GM18508 (cell line): ENCODE data around the gene CCDC183.
"Not testable (repeated sequence)": the region's sequence is repeated elsewhere in the genome, so short reads cannot be mapped to it uniquely, and the experiment has no call there.

ENCODE experiments used
- ATAC-seq: cut with Tn5 transposase; IDR thresholded peaks from one replicate; pipeline ENCODE4 v1.9.1; 2021; ENCODE audit warnings: moderate number of reproducible peaks; ENCODE audit not compliant: insufficient read depth, unreplicated experiment

CCDC183 gene

DNA sequence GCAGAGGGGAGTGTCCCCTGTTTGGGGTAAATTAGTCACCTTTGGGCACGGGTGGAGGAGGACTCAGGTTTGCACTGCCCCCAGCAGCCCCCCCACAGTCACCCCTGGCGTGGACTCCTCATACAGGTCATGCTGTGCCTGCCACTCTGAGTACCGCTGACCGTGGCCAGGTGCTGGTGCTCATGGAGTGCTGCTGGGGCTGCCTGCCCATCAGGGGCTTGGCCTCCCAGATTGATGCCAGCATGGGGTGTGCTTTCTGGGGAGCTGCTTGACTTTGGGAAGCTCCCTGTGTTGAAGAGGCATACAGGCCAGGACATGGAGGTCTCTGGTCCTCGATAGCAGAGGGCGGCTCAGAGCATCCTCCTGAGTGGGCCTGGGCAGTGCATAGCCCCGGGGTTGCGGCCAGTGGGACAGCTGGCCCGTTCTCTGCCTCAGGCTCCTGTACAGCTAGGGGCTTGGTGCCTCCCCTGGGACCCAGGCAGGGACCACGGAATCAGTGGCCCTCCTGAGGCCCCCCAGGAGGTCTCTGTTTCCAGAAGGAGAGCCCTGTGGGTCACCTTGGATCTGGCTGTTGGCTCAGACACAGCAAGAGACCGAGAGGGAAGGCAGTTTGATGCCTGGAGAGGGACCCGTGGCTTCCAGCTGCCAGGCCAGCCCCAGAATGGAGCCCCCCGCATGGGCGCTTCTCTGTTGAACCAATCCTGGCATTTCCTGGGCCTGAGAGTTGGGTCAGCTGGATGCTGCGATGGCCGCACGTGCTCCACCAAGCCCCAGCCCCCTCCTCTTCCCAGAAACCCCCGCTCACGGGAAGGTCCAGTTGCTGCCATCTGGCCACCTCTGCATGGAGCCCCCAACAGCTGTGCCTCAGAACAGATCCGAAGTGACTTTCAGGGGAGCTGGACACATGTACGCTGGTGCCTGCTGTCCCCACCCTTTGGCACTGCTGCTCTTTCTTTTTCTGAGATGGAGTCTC lies 40.1 kb downstream of the CCDC183 start:
- ATAC-seq: no peak

DNA sequence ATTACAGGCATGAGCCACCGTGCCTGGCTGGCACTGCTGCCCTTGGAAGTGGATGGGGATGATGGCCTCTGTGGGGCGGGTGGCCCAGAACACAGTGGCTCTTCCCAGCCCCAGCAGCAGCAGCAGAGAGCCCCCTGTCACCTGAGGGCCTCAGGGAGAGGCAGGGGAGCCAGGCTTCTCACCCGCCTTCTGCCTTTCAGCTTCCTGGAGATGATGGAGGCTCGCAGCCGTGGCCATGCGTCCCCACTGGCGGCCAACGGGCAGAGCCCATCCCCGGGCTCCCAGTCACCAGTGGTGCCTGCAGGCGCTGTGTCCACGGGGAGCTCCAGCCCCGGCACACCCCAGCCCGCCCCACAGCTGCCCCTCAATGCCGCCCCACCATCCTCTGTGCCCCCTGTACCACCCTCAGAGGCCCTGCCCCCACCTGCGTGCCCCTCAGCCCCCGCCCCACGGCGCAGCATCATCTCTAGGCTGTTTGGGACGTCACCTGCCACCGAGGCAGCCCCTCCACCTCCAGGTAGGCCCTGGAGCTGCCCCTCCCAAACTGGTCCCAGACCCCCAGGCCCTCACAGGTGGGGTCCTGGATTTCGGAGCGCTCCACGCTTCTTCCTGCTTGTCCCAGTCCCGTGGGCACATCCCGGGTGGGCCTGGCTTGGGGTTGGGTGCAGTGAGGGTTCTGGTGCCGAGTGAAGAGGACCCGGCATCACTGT lies 41.2 kb downstream of the CCDC183 start:
- no peak for ATAC-seq

DNA sequence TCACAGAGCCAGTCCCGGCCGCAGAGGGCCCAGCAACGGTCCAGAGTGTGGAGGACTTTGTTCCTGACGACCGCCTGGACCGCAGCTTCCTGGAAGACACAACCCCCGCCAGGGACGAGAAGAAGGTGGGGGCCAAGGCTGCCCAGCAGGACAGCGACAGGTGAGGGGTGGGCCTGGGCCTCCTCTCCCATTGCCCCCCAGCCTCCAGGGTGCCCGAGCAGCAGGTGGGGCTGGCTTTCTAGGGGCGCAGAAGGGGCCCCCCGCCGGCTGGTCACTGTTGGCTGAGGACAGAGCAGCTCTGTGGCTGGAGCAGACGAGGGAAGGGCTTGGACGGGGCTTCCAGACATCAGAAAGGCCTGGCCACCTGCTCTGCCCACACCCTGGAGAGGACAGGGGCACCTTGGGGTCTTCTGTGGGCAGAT lies 41.7 kb downstream of the CCDC183 start:
- ATAC-seq: not testable (repeated sequence)

DNA sequence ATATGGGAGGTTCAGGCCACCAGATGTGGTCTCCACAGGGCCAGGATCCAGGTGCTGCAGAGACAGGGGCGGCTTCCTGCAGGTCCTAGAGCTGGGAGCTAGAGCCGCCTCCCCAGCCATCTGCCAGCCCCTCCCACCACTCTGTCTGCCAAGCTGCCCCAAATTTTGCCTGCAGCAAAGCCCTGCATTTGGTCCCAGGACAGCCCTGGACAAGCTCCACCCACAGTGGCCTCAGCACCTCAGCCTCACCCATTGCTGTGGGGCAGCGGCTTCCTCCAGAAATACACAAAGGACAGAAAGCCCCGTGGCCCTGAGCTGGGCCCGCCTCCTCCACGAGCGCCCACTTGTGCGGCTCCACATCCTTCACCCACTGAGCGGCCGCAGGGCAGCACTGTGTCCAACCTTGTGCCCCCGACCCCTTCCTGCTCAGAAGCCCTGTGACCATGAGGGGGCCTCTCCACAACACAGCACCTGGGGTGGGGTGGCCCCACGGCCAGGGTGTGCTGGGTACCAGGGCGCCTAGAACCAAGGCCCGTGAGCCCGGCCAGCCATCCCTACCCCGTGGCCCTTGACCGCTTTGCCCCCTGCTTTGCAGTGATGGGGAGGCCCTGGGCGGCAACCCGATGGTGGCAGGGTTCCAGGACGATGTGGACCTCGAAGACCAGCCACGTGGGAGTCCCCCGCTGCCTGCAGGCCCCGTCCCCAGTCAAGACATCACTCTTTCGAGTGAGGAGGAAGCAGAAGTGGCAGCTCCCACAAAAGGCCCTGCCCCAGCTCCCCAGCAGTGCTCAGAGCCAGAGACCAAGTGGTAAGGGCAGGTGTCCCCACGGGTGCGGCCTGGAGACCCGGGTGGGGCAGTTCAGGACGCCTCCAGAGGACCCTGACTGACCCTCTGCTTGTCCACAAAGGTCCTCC lies 42.4 kb downstream of the CCDC183 start:
- no peak for ATAC-seq

DNA sequence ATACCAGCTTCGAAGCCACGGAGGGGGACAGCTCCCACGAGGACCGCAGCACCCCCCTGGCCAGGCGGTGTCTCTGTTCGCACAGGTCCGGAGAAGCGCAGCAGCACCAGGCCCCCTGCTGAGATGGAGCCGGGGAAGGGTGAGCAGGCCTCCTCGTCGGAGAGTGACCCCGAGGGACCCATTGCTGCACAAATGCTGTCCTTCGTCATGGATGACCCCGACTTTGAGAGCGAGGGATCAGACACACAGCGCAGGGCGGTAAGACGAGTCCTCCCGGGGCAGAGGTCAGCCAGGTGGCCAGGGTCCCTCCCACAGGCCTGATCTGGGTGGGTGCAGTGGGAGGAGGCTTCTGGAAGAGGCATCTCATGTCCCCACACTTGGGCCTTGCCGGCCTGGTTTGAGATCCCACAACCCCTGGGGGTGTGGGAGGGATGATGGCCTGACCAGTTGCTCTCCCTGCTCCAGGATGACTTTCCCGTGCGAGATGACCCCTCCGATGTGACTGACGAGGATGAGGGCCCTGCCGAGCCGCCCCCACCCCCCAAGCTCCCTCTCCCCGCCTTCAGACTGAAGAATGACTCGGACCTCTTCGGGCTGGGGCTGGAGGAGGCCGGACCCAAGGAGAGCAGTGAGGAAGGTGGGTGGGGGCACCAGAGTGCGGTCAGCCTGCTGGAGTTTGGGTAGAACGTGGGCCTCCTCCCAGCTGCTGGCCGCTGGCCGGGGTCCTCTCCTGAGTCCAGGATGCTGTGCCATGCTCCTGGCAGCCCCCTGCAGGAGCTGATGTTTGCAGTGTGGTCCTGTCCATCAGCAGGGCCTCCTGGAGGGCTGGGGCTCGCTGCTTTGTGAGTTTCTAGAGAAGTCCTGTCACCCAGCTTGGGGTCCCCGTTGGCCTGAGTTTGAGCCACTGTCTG lies 43.3 kb downstream of the CCDC183 start:
- ATAC-seq: no peak

DNA sequence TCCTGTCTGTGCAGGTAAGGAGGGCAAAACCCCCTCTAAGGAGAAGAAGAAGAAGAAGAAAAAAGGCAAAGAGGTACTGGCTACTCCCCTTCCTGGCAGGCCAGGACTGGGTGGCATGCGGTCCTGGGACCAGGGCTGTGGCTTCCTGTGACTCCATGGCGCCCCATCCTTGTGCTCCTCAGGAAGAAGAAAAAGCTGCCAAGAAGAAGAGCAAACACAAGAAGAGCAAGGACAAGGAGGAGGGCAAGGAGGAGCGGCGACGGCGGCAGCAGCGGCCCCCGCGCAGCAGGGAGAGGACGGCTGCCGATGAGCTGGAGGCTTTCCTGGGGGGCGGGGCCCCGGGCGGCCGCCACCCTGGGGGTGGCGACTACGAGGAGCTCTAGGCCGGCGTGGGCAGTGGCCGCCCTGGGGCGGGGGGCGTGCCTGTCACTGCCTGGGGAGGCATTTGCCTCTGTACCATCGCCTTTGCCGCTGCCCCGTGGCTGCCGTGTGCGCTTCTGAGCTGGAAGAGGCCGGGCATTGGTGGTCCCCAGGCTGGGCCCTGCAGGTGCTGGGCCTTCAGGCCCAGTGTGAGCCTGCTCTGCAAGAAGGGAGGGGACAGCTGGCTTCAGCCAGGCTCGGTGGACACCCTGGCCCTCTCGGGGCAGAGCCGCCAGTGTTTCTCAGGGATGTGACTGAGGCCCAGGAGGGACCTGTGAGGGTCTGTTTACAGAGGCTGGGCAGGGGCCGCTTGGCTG lies 44.2 kb downstream of the CCDC183 start:
- no peak for ATAC-seq

DNA sequence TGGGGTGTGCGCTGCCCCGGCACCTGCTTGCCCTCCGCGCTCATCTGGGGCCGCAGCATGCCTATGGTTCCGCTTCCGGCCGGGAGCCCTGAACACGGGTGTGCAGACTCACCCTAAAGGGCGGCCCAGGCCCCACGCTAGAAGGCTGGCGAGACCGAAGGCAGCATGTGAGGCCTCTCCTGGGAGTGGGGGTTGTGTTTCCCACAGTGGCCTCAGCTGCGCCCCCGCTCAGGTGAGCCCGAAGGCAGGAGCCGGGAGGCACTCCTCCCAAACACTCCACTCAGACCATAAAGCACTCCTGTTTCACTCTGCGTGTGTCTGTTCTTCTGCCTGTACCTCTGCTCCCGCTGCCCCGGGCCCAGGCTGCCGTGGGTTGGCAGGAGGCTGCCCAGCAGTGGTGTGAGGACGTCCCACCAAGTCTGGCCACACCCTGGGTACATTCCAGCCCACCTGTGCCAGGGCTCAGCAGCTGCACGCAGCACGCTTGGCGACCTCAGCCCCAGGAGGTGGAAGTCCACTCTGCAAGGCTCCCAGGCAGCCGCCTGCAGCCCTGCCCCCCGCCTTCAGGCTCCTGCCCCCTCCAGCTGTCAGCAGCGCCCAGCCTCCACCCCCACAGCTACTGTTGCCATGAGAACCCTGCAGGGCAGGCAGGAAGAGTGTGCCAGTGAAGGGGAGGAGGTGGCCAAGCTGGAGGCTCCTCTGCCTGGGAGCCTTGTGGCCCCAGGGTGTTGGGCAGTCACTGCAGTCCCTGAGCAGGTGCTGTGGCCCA lies 44.9 kb downstream of the CCDC183 start:
- ATAC-seq: no peak

DNA sequence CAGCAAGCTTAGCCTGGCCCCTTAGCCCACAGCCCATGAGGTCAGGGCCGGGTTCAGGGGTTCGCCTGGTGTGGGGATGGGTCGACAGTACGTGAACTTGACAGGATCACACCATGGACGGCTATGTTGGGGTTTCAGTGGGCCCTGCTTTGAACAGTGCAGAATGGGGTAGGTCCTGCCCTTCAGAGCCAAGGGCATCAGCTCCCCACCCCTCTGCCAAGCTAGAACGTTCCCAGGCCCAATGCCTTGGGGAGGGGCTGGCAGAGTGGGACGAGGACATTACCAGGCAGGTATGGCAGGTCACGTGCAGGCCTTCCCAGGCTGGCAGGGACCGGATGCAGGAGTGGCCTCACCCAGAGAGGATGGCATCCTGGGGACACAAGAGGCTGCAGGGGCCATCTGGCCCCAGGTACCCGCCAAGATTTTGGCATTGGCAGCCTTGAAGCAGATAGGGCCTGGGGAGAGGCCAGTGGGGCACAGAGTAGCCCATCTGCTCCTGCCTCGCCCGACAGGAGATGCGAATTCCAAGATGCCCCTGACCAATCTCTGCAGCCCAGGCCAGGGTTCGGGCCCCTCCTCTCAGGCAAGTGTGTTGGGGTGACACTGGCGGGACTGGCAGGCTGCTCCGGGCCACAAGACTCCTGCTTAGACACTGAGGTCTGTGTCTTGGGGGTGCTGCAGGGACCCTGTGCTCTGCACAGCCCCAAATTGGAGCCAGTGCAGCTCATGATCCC lies 45.7 kb downstream of the CCDC183 start:
- not testable (repeated sequence) for ATAC-seq

DNA sequence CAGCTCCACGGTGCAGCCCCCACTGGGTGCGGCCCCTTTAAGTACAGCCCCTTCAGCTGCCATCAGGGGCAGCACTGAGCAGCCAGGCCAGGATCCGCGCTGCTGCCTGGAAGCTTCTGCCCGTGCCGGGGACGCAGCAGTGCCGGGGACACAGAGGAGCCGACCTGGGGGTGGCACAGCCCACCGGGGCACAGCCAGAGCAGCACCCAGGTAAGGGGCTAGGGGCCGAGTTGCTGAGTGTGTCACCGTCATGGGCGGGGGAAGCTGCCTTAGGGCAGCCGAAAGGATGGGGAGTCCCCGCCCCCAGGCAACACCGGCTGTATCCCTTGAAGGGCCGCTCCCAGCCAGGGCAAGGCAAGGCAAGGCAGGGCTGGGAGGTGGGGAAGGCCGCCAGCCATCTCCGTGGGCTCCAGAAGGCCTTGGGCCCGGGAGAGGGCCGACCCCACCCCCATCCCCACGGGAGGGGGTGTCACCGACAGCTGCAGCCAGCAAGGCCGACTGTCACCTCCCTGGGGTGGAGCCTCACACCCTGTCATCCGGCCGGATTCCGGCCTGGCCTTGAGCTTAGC lies 46.3 kb downstream of the CCDC183 start, which contains the start of gene AJM1:
Gene AJM1 (plus strand): TSS at position 99 of the 569 bp plus-strand sequence. CDS start 1,937 bp downstream, outside the sequence.
- not testable (repeated sequence) for ATAC-seq

DNA sequence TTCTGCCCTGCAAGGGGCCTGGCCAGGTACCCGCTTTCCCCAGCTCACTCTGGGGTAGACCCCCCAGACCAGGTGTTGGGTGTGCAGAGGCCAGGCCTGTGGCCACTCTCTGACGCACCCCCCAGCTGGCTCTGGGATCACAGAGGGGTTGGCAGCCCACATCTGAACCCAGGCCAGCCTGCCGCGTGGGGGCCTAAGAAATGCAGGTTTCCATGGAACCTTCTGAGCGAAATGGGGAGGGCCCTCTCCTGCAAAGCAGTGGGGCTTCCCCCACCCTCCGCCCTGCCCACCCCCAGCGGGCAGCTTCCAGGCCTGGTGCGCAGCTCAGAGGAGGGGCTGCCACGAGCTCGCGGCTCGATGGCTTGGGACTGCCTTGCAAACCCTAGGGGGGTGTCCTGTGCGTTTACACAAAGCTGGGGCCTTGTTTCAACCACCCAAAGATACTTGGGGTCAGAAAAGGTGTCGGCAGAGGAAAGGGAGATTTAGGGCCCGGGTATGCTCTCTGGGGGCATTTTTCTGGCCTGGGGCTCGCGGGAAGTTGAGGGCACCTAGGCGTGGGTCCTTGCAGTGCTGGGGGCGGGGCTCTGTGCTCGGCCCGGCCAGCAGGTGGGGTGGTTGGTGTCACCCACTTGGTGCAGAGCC lies 47.1 kb downstream of the CCDC183 start:
- not testable (repeated sequence) for ATAC-seq

DNA sequence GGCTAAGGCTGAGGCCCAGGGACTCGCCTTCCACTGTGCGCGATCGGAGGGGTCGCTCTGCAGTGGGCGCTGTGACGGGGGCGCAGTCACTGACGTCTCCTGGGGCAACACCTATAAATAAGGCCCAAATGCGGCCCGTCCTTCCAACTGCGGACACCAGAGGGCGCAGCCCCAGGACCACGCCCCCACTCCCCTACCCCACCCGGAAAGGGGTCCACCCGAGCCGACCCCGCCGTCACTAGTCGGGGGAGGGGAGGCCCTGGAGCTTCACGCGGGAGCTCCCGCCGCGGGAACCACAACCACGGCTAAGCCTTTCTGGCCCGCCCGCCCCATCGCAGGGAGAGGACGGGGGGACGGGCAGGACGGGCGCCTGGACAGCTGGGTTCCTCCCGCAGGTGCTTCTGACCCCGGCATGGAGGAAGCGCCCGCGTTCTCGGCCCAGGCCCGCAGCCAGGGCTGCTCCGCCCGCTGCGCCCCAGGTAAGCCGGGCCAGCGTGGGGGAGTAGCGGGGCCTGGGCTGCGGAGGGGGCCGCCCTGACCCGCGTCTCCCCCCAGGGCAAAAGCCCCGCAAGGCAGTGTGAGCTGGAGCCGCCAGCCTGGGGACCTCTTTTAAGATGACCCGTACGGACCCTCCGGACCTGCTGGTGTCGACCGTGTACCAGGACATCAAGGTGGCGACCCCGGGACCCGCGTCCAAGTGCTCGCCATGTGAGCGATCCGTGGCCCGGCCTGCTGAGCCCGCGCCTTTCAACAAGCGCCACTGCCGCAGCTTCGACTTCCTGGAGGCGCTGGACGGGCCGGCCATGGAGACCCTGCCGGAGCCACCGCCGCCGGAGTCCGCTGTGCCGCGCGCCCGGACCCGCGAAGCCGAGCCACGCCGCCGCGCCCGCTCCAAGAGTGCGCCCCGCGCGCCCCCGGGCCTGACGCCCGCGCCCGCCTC lies 47.9 kb downstream of the CCDC183 start:
- ATAC-seq: not testable (repeated sequence)

DNA sequence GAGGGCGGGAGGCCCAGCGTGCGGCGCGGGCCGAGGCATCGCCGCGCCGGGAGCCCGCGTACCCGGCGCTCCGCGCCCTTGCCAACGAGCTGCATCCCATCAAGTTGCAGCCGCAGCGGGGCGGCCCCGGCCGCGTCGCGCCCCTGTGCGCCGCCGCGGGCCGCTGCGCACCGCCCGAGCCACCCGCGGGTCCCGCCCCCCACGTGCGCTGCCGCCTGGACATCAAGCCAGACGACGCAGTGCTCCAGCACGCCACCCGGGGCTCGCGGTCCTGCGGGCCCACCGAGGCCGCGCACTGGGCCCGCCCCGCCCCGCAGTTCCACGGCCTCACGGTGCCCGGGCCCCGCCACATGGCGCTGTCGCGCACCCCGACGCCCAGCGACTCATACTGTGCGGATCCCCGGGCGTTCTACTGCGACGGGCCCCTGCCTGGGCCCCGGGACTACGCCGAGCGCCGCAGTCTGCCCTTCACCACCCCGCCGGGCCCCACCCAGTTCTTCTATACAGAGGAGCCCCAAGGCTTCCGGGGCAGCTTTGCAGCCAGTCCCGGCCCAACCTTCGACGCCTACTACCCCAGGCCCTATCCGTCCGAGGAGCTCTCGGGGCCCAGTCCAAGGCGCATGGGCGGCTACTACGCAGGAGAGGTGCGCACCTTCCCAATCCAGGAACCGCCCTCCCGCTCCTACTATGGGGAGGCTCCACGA lies 48.8 kb downstream of the CCDC183 start:
- ATAC-seq: no peak

DNA sequence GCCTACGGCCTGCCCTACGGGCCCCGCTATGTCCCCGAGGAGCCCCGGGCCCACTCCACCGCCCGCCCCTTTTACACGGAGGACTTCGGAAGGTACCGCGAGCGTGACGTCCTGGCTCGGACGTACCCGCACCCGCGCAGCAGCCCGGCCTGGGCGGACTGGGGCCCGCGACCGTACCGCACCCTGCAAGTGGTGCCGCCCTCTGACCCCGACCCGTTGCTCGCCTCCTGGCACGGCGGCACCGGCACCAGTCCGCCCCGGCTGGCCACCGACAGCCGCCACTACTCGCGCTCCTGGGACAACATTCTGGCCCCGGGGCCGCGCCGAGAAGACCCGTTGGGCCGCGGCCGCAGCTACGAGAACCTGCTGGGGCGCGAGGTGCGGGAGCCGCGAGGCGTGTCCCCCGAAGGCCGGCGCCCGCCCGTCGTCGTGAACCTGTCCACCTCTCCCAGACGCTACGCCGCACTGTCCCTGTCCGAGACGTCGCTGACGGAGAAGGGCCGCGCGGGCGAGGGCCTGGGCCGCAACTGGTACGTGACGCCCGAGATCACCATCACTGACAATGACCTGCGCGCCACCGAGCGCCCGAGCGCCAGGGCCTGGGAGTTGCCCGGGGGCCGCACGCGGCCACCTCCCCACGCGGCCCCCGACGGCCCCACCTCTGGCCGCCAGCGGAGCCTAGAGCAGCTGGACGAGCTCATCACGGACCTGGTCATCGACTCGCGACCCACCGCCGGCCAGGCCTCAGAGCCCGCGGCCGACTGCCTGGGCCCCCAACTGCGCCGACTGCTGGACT lies 49.5 kb downstream of the CCDC183 start:
- no peak for ATAC-seq
